ENCODE results near the gene UBE2H. TPM values are rescaled to one million over a fixed set of nuclear protein-coding genes. Genes with fewer than 3 reads are reported as not detected.

Gene UBE2H
- total and polyA plus RNA-seq, 4 donors = 11.9 to 84.2 (median 23.7) TPM

GRCh38 chr7:129797214-129797789 is 155.5 kb downstream of the UBE2H start:
- TF ChIP-seq SP1 (IDR thresholded peaks at IDR 0.05) (no peak), JUND (IDR thresholded peaks at IDR 0.05) (no peak), EGR1 (IDR thresholded peaks at IDR 0.05; ENCODE audit: low read depth in 2 of 2) (no peak), FOXA2 (IDR thresholded peaks at IDR 0.05) (no peak), ATF3 (IDR thresholded peaks at IDR 0.05) (no peak), RXRA (IDR thresholded peaks at IDR 0.05) (no peak), TAF1 (conservative IDR thresholded peaks at IDR 0.05) (no peak), FOXA1 (IDR thresholded peaks at IDR 0.05) (no peak), YY1 (IDR thresholded peaks at IDR 0.05) (no peak), ZBTB33 (IDR thresholded peaks at IDR 0.05) (no peak), REST (IDR thresholded peaks at IDR 0.05) (no peak), MAX (IDR thresholded peaks at IDR 0.05) (no peak), GABPA (IDR thresholded peaks at IDR 0.05 in 1 of 2, conservative IDR thresholded peaks at IDR 0.05 in 1 of 2) (no peak), RAD21 (IDR thresholded peaks at IDR 0.05) (no peak), HNF4G (IDR thresholded peaks at IDR 0.05) (no peak), CTCF (IDR thresholded peaks at IDR 0.05; ENCODE audit: low read depth, low read length, missing input control) (no peak), NR2F2 (IDR thresholded peaks at IDR 0.05) (no peak), HNF4A (conservative IDR thresholded peaks at IDR 0.05) (no peak)
- no peak for DNase-seq (ENCODE audit: low spot score)
- no peaks in the 10 kb centered on the region for H3K27me3 ChIP-seq (ENCODE audit: control insufficient read depth in 4 of 4, insufficient read depth in 4 of 4, low read length in 3 of 4)
- H3K4me3 ChIP-seq (ENCODE audit: low read depth in 1 of 3, low read length in 3 of 3) = no peak overlapping the region
- no peaks in the 10 kb centered on the region for H3K4me1 ChIP-seq (ENCODE audit: control insufficient read depth in 4 of 4, insufficient read depth in 4 of 4, low read length in 3 of 4)
- no peaks in the 10 kb centered on the region for H3K36me3 ChIP-seq (ENCODE audit: control insufficient read depth in 4 of 4, insufficient read depth in 3 of 4, low read depth in 1 of 4, low read length in 3 of 4)
- H3K27ac ChIP-seq (ENCODE audit: low read depth in 1 of 2, low read length in 2 of 2) = no peak overlapping the region
- H3K9me3 ChIP-seq (ENCODE audit: control insufficient read depth in 4 of 4, low read length in 3 of 4) = no peaks in the 10 kb centered on the region
- H3K9ac ChIP-seq (ENCODE audit: low read depth in 1 of 2, low read length in 2 of 2) = no peak overlapping the region
- WGBS = 85% methylated on average over 7 of the region's 7 CpGs
